Hepatic stellate cell (primary cell): ENCODE results near the gene KBTBD3.

Experiments
- DNase-seq: peaks from one replicate; pipeline ENCODE4 v3.0.0; 2011; ENCODE audit warnings: low spot score

KBTBD3 gene

GRCh38 chr11:106001304-106002012 lies 75.7 kb downstream of the KBTBD3 start:
- no peak for DNase-seq
